Esophagus (tissue), 2 donors: Measurements from ENCODE around the gene NMB. TPM values are rescaled to one million over a fixed set of nuclear protein-coding genes. Genes with fewer than 3 reads are reported as not detected.

Experiments
- H3K27ac ChIP-seq, 2 donors: one replicate each; pipeline ENCODE4 v1.5.1; 2013; ENCODE audit warnings: low read depth in 2 of 2, mild to moderate bottlenecking in 2 of 2, inconsistent platforms in 1 of 2, low read length in 1 of 2, moderate library complexity in 1 of 2
- H3K27me3 ChIP-seq, 2 donors: one replicate each; pipeline ENCODE4 v1.6.1; 2013; ENCODE audit warnings: low read length in 2 of 2, control low read depth in 1 of 2, mild to moderate bottlenecking in 1 of 2; ENCODE audit not compliant: insufficient read depth in 2 of 2, control insufficient read depth in 1 of 2
- H3K36me3 ChIP-seq, 2 donors: one replicate each; pipeline ENCODE4 v1.6.1; 2013; ENCODE audit warnings: low read length in 1 of 2; ENCODE audit not compliant: control insufficient read depth in 2 of 2, insufficient read depth in 2 of 2
- H3K4me1 ChIP-seq, 2 donors: one replicate each; pipeline ENCODE4 v1.6.1; 2013; ENCODE audit warnings: low read length in 1 of 2; ENCODE audit not compliant: control insufficient read depth in 2 of 2, insufficient read depth in 2 of 2
- H3K4me3 ChIP-seq, 2 donors: one replicate each; pipeline ENCODE4 v1.5.1; 2013; ENCODE audit warnings: low read length in 2 of 2, mild to moderate bottlenecking in 2 of 2, low read depth in 1 of 2, moderate library complexity in 1 of 2
- H3K9me3 ChIP-seq, 2 donors: one replicate each; pipeline ENCODE4 v1.6.1; 2013; ENCODE audit warnings: mild to moderate bottlenecking in 2 of 2, low read depth in 1 of 2, low read length in 1 of 2, moderate library complexity in 1 of 2; ENCODE audit not compliant: control insufficient read depth in 2 of 2, insufficient read depth in 1 of 2
- WGBS, 2 donors: extraction: QIAGEN DNeasy Blood & Tissue Kit; methylation state at CpG; one replicate each; pipeline ENCODE4 v1.1.7; 2013; 5-methylcytosine and 5-hydroxymethylcytosine counted together
- polyA plus RNA-seq, 2 donors: library from polyadenylated mRNA; stranded (reverse); fragments of 200-250 nt; gene quantifications; one replicate each; pipeline ENCODE4 v1.2.3, GENCODE V29; 2013
- donor health status: healthy with polysubstance abuse.
- donor health status: Bipolar disorder and iron deficiency.

NMB gene
- polyA plus RNA-seq, 2 donors, result 1.5 to 5.2 TPM

DNA sequence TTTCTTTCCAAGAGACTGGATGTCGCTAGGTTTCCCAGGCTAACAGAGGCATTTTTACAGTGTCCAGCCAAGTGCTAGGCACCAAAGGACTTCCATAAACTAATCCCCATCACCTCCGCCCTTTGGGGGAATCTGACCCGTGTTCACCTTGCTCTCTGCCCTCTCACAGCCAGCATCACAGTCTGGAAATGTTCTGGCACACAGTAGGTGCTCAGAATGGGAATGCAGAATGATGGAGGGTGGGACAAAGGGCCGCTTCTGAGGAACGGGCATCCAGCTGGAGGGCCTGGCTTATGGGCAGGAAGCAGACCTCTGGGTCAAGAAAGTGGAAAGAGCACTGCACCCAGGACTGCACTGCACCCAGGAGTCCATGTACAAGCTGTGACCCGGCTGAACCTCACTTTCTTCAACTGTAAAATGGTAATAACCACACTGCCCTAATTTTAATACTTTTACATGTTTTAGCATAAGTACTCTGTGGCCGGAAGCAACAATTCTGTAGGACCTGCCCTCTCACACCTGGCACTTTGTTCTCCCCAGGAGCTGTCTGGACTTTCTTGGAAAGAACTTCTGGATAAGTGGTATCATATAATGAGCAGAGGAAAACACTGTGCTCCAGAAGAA, 901 bp upstream of the NMB start:
- peak overlapping the region; percentile 54 to 57 for H3K4me3 ChIP-seq
- no peaks in the 10 kb centered on the region for H3K36me3 ChIP-seq
- peaks cover 4 to 8% of the 10 kb centered on the region in 2 donors for H3K4me1 ChIP-seq
- no peaks in the 10 kb centered on the region for H3K27me3 ChIP-seq
- H3K9me3 ChIP-seq, result no peaks in the 10 kb centered on the region
- H3K27ac ChIP-seq, result peak overlapping the region; percentile 18 to 81
- 42 to 50% methylated on average over 7 of the region's 7 CpGs for WGBS, 2 donors

DNA sequence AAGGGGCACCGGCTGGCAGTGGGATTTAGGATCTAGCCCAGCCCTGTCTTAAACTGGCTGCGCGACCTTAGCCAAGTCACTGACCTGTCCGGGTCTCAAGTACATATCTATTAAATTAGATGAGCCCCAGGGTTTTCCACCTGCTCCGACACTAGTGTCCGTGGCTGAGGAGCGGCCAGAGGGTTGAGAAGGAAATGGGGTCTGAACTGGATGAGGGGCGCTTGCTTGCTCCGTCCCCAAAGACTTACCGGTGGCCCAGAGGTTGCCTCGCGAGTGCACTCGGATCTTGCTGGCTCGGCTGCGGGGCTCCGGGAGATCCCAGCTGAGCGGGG, 285 bp downstream of the NMB start:
- Histone ChIP-seq H3K27me3 (no peaks in the 10 kb centered on the region), H3K9me3 (no peaks in the 10 kb centered on the region), H3K4me1 (peaks cover 4 to 16% of the 10 kb centered on the region in 2 donors), H3K36me3 (no peaks in the 10 kb centered on the region), H3K4me3 (peak overlapping the region; percentile 54 to 57), H3K27ac (peak overlapping the region; percentile 59 to 81)
- WGBS, 2 donors, result 16 to 17% methylated on average over 17 of the region's 17 CpGs

GRCh38 chr15:84656972-84657371, 1.0 kb downstream of the NMB start:
- 67 to 70% methylated on average over 7 of the region's 7 CpGs for WGBS, 2 donors

DNA sequence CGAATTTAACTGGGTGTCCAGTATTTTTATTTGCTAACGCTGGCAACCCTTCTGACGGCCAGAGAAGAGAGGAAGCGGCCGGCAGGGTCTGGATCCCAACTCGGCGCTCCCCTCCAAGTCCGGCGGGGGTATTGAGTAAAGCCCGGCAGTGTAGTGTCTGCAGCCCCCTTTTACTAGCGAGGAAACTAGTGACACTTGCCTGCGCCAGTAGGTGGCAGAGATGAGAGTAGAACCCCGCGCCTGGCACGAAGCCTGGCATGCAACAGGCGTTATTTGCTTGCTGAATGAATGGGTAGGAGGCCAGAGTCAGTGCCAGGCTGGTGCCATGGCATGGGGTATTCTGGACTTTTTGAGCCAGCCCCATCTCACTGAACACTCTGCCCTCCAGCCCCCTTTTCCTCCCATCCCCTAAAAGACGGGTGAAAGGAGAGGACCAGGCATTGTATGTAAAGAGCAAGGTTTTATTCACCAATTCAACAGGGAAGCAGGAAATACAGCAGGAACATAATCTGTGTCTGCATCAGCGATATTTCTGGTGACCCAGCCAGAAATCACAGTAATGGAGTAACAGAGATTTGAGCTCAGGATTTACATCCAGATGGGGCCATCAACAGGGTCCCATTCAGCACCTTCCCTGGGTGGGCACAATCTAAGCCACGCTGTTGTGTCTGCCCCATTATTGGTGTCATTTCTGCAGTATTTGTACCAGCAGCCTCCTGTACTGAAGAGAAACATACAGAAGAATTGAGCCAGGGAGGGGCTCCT, 3.1 kb downstream of the NMB start:
- WGBS, 2 donors, result 6% methylated on average over 19 of the region's 19 CpGs
- peak overlapping the region; percentile 77 to 93 for H3K27ac ChIP-seq
- no peaks in the 10 kb centered on the region for H3K9me3 ChIP-seq
- H3K36me3 ChIP-seq, result peaks cover 0 to 4% of the 10 kb centered on the region in 2 donors
- no peaks in the 10 kb centered on the region for H3K27me3 ChIP-seq
- peaks cover 4 to 19% of the 10 kb centered on the region in 2 donors for H3K4me1 ChIP-seq
- peak overlapping the region; percentile 91 to 97 for H3K4me3 ChIP-seq

More at GRCh38 chr15:84656972-84657371, 1.0 kb downstream of the NMB start:
- Histone ChIP-seq H3K9me3 (no peaks in the 10 kb centered on the region), H3K4me3 (no peak overlapping the region), H3K27me3 (no peaks in the 10 kb centered on the region), H3K4me1 (peaks cover 4 to 16% of the 10 kb centered on the region in 2 donors), H3K36me3 (no peaks in the 10 kb centered on the region), H3K27ac (peak overlapping the region in 1 of 2 donors; percentile 10)

- WGBS, 2 donors, result 0% methylated on average over 49 of the region's 49 CpGs
- Histone ChIP-seq H3K36me3 (peaks cover 0 to 7% of the 10 kb centered on the region in 2 donors), H3K27ac (peak within 1 kb of the TSS; percentile 93), H3K4me3 (peak within 1 kb of the TSS; percentile 91 to 97), H3K4me1 (peaks cover 4 to 19% of the 10 kb centered on the region in 2 donors), H3K27me3 (no peaks in the 10 kb centered on the region), H3K9me3 (no peaks in the 10 kb centered on the region)
Observed at GRCh38 chr15:84653910-84654688, 3.9 kb downstream of the NMB start, which contains the start of gene WDR73. TSS of gene WDR73 (minus strand) at chr15:84654283. CDS start at chr15:84654274, 9 bp downstream.

GRCh38 chr15:84653584-84653909, 4.5 kb downstream of the NMB start:
- Histone ChIP-seq H3K27me3 (no peaks in the 10 kb centered on the region), H3K36me3 (peaks cover under 1 to 9% of the 10 kb centered on the region in 2 donors), H3K4me3 (peak overlapping the region; percentile 91 to 97), H3K9me3 (no peaks in the 10 kb centered on the region), H3K4me1 (peaks cover 4 to 19% of the 10 kb centered on the region in 2 donors), H3K27ac (peak overlapping the region; percentile 93)
- 14 to 15% methylated on average over 7 of the region's 7 CpGs for WGBS, 2 donors

GRCh38 chr15:84649706-84650105, 8.3 kb downstream of the NMB start:
- peaks cover 13 to 37% of the 10 kb centered on the region in 2 donors for H3K36me3 ChIP-seq
- no peak overlapping the region for H3K27ac ChIP-seq

DNA sequence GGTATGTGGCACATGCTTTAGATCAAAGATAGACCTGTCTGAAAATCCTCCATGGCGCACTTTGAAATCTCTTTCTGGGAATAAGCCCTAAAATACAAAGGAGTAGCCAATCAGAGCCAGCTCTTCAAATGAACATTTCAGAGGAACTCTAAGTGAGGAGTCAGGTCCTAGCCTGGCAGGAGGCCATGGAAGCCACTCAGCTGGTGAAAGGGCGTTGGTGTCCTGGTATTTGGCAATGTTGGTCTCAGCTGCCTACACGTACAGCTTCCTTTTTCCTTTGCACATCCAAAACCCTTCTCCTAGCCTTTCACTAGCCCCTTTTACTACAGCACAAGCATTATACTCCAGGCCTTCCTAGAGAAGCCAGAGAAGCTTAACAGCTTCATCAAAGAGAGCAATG, 9.5 kb downstream of the NMB start:
- Histone ChIP-seq H3K9me3 (no peaks in the 10 kb centered on the region), H3K36me3 (peaks cover 13 to 37% of the 10 kb centered on the region in 2 donors), H3K4me1 (peaks cover 0 to 7% of the 10 kb centered on the region in 2 donors), H3K4me3 (no peak overlapping the region), H3K27me3 (no peaks in the 10 kb centered on the region), H3K27ac (no peak overlapping the region)
- WGBS, 2 donors, result 59 to 79% methylated on average over 3 of the region's 3 CpGs

More at GRCh38 chr15:84649706-84650105, 8.3 kb downstream of the NMB start:
- no peaks in the 10 kb centered on the region for H3K27me3 ChIP-seq
- no peaks in the 10 kb centered on the region for H3K9me3 ChIP-seq
- H3K4me1 ChIP-seq, result peaks cover 0 to 11% of the 10 kb centered on the region in 2 donors
- 74 to 86% methylated on average over 2 of the region's 2 CpGs for WGBS, 2 donors
- H3K4me3 ChIP-seq, result no peak overlapping the region

DNA sequence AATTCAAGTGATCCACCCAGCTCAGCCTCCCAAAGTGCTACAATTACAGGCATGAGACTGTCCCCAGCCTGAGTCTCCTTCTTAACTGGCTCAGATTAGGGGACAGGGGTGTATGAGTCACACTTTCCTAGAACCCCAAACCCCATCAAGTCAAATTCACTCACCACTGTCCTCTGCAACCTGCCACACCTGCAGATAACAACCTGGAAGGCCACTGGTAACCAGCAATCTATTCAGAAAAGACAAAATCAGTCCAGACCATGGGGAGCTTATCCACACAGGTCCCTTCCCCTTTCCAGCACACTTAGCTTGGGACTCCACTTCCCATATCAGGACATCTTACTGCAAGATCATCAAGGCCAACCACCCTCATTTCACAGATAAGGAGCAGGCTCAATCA, 10.3 kb downstream of the NMB start:
- H3K27me3 ChIP-seq, result no peaks in the 10 kb centered on the region
- H3K36me3 ChIP-seq, result peaks cover 13 to 42% of the 10 kb centered on the region in 2 donors
- H3K4me3 ChIP-seq, result no peak overlapping the region
- H3K4me1 ChIP-seq, result peaks cover 0 to 3% of the 10 kb centered on the region in 2 donors
- H3K27ac ChIP-seq, result no peak overlapping the region
- no peaks in the 10 kb centered on the region for H3K9me3 ChIP-seq
